ENCODE results near the gene ARHGAP22.
"Not testable (repeated sequence)": the region's sequence is repeated elsewhere in the genome, so short reads cannot be mapped to it uniquely, and the experiment has no call there.

ARHGAP22 gene

DNA sequence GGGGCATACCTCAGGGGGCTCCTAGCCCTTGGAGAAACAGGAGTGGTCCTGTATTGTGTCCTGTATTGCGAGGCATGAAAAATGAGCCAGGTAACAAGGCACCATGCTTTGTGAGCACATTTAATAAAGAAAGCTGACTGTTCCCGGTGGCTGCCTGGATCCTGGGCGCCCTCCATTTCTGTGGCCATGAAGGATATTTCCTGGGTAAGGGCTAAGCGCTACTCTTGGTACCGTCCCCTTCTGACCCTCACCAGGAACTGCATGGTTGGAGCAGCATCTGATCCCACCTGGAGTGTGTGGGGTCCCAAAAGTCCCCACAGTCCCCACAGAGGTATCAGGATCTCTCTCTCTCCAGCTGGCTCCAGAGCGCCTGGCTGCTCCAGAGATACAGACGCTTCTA is 158.9 kb downstream of the ARHGAP22 start:
- no peak for DNase-seq

GRCh38 chr10:48444861-48445841 is 159.7 kb downstream of the ARHGAP22 start:
- DNase-seq: no peak

GRCh38 chr10:48444266-48444665 is 160.6 kb downstream of the ARHGAP22 start:
- DNase-seq: no peak

DNA sequence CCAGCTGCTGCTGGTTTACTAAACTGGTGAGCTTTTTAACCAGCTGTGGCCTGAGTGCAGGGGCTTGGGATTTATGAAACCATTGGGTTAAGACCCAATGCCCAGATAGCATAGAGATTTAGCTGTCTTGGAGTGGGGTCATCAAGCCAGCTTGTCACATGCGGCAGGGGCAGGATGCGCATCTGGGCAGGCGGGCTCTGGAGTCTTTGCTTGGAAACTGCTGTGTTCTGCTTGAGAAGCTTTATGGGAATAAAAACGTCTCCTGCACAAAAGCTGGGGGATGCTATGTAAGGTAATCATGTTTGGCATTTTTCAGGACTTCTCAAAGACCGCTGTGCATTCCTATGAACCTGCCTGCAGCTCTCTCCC is 162.1 kb downstream of the ARHGAP22 start:
- no peak for DNase-seq

DNA sequence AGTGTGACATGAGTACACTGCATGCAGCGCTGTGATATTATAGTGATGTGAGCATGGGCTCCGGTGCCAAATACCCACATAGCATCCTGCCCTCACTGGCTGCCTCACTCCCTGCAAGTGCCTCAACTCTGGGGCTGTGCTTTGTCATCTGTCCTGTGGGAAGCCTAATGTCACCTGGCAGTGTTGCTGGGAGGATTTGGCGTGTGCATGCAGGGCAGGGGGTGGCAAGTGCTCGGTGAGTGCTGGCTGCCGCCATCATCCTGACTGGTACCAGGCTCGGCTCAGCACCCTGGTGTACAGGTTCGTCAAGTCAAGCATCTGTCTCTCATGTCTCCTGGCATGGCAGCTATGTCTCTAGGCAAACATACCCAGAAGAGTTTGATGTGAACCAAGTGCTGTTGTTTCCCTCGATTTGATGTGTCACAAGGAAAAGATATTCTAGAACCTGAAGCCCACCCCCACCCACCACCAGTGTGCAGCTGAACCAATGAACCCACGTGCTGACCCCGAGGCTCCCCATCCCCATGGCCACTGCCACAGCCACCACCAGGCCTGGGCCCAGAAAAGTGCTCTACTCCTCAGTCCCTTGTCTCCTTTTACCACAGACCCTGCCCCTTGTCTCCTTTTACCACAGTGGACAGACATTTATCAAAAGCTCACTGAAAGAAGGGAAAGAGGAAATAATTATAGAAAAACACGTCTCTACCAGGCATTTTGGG is 162.6 kb downstream of the ARHGAP22 start:
- DNase-seq: no peak

DNA sequence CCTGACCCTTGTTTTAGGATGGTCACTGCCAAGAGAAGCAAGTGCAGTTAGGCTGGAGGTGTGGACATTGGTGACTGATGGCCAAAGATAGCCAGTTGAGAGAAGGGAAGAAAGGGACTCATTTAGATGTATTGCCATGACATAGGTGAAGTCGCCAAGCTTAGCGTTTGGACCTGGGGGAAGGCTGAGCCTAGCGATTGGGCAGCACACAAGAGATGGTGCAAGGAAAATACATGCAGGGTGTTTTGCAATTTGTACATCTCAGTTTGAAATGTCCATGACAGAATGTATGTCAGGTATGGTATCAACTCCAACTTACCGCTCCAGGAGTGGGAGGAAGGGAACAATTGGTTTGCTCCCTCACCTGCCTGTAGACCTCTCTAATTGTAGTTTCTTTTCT is 164.1 kb downstream of the ARHGAP22 start:
- DNase-seq: no peak

DNA sequence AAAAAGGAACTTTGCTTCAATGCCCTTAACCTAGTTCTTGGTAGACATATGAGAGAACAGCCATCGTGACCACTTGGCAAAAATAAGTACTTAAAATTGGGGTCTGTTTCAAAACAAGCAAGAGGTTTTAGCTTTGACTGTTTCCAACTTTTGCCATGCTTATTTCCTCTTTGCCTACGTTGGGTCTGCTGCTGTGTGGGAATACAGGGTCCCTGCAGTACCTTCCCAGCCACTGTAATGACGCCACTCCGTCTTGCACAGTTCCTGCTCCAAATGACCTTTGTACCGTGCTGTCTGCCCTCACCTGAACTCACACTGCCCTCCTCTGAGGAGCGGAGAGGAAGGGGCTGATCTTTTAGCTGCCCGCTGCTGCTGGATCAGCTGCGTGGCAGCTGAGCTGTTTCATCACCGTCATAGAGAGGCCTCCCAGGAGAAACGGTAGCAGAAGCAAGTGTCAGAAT is 165.3 kb downstream of the ARHGAP22 start:
- DNase-seq: no peak

DNA sequence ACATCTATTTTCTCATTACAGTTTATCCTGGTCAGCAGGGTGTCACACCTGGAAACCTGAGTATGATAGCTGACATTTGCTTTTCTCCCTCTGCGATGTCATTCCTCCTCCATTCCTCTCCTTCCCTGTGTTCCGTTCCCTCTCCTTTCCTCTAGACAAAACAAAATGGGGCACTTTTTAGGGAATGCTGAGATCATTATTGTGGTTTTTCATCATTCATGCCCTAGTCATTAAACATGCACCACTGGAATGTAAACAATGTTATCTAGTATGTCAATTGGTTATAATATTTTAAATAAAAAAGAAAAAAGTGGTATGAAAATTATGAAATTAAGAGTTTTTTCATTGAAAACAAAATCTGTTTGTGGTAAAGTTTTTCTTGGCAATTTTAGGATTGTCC is 165.8 kb downstream of the ARHGAP22 start:
- DNase-seq: no peak

DNA sequence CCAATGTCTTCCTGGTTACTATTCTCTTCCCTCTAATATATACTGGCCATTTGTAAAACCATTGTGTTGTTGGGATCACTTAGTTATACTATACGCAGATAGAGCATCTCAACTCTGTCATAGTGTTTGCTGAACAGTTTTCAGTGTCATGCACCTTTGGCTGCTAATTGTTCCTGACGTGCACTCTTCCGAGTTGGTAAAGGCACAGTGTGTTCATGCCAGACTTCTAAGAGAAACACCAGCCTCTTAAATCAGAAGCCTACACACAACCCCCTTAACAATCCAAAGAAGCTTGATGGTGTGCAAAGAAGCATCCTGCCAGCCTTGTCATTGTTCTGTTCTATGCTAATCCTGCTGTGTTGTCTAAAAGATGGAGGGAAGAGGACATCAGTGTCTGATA is 167.3 kb downstream of the ARHGAP22 start:
- no peak for DNase-seq

DNA sequence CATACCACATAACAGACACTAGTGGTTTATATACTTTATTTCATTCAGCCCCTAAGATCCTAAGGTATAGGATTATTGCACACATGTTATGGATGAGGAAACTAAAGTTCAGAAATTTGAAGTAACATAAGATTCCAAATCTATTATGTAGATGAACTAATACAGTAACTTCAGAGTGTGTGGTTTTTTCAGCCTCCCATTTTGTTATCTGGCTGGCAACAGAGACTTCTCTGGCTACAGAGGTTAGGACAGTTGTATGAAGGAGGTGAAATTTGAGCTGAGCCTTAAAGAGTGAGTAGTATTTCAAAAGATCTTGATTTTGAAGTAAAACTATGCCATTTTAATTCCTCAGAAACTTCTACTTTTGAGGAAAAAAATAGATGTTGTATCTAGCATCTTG is 173.0 kb downstream of the ARHGAP22 start:
- no peak for DNase-seq

GRCh38 chr10:48430402-48430993 is 174.4 kb downstream of the ARHGAP22 start:
- DNase-seq: no peak

- DNase-seq: no peak
Observed at GRCh38 chr10:48429309-48429708, 175.6 kb downstream of the ARHGAP22 start.

- no peak for DNase-seq
Observed at GRCh38 chr10:48428896-48429295, 176.0 kb downstream of the ARHGAP22 start.

DNA sequence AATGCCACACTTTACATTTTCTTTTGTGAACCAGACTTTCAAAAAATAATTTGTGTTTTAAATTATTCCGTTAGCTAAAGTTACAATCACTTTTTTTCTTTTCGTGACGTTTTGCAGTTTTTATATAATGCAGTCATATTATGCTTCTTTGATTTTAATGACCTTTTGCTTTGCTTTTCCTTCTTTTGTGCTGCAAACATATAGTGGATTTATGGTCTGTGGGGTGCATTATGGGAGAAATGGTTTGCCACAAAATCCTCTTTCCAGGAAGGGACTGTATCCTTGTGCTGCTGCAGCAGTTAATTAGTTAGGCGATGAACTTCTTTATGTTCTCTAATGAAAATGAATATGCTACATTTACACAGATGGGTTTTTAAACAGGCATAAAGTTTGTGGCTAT is 181.0 kb downstream of the ARHGAP22 start:
- no peak for DNase-seq

DNA sequence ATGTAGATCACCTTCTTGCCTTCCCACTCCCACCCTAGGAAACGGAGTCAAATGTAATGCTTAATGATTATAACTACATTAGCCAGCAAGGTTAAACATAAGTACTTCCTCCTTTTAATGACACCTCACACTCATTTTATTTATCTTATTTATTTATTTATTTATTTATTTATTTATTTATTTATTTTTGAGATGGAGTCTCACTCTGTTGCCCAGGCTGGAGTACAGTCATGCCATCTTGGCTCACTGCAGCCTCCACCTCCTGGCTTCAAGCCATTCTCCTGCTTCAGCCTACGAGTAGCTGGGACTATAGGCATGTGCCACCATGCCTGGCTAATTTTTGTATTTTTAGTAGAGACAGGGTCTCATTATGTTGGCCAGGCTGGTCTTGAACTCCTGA is 183.0 kb downstream of the ARHGAP22 start:
- DNase-seq: not testable (repeated sequence)

- no peak for DNase-seq
Observed at GRCh38 chr10:48419714-48420113, 185.2 kb downstream of the ARHGAP22 start.

- no peak for DNase-seq
Observed at GRCh38 chr10:48418189-48418788, 186.6 kb downstream of the ARHGAP22 start.

DNA sequence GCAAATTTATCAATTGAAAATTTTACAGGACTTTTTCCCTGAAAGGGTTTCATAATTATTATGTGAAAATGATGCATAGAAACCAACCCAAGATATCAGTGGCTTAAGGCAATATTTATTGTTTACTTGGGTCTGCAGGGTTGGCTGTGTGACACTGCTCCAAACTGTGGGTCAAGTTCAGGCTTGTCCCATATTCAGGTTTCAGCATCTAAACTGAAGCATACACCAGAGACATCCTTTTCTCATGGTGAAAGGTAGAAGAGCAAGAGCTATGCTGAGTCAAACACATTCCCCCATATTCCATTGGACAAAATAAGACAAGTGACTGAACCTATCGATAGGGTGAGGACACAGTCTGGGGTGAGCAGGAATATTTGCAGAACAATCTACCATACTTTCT is 187.5 kb downstream of the ARHGAP22 start:
- DNase-seq: no peak

GRCh38 chr10:48416584-48417232 is 188.2 kb downstream of the ARHGAP22 start:
- DNase-seq: no peak

DNA sequence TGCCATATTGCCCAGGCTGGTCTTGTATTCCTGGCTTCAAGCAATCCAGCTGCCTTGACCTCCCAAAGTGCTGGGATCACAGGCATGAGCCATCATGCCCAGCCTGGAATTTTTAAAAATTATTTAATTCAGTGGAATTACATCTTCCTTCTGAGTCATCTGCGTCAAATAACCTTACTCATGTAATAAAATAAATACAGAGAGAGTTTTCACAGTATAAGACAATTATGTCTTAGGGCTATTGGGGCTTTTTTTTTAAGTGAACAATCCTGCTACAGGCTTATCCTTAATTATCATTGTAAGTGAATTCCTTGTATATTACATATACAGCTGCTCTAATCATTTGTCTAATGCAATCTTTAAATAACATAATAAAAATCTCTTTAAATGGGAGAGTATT is 190.1 kb downstream of the ARHGAP22 start:
- DNase-seq: no peak

DNA sequence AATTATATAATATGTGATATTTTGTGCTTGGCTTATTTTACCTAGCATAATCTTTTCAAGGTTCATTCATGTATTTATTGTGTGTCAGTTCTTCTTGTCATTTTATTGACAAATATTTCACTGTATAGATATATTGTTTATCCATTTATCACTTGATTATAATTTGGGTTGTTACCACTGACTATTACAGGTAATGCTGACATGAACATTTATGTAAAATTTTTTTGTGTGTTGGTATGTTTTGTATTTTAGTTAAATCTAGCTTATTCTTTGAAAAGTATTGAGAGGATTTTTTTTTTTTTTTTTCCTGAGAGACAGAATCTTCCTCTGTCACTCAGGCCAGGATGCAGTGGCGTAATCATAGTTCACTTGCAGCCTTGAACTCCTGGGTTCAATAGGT is 190.7 kb downstream of the ARHGAP22 start:
- no peak for DNase-seq

GRCh38 chr10:48412933-48413332 is 191.9 kb downstream of the ARHGAP22 start:
- DNase-seq: no peak

DNA sequence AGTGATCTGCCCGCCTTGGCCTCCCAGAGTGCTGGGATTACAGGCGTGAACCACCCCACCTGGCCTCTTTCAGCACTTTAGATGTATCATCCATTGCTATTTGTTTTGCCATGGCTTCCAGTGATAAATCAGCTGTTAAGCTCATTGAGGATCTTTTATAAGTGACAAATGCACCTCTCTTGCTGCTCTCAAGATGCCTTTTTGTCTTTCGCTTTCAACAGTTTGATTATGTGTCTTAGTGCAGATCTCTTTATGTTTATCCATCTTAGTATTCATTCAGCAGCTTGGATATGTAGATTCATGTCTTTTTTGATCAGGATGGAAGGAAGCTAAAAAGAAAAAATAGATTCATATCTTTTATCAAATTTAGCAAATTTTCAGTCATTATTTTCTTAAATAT is 192.8 kb downstream of the ARHGAP22 start:
- no peak for DNase-seq
